Ovary (tissue), 9 donors: Measurements from ENCODE around the gene POLE4. TPM values are rescaled to one million over a fixed set of nuclear protein-coding genes. Genes with fewer than 3 reads are reported as not detected.

Experiments used
- DNase-seq, 5 donors: peaks; one replicate each; pipeline ENCODE4 v3.0.0-alpha.2; 2019 to 2020
- H3K27ac ChIP-seq, 2 donors: fragments of 200-600 bp; one replicate each; pipeline versions ENCODE4 v1.5.1 to v1.8.0; 2019 to 2022
- H3K27me3 ChIP-seq: fragments of 200-600 bp; one replicate; pipeline ENCODE4 v1.8.0; 2022
- H3K36me3 ChIP-seq: fragments of 200-600 bp; sonication (generic); one replicate; pipeline ENCODE4 v1.5.1; 2019
- H3K4me1 ChIP-seq: one replicate; pipeline ENCODE4 v1.8.1; 2013; ENCODE audit warnings: mild to moderate bottlenecking, moderate library complexity; ENCODE audit not compliant: insufficient read depth
- H3K4me3 ChIP-seq: fragments of 200-600 bp; sonication (generic); one replicate; pipeline ENCODE4 v1.5.1; 2017
- H3K9me3 ChIP-seq, 2 donors: fragments of 200-600 bp in 1 of 2; sonication (generic) in 1 of 2; one replicate each; pipeline versions ENCODE4 v1.5.1 to v1.8.1; 2013 to 2019; ENCODE audit warnings: mild to moderate bottlenecking in 1 of 2, moderate library complexity in 1 of 2
- EP300 ChIP-seq: sonication (generic); formaldehyde crosslinking; IDR thresholded peaks from one replicate; pipeline ENCODE4 v1.6.1; 2017; ENCODE audit warnings: antibody characterized with exemption
- POLR2A ChIP-seq: fragments of 450-650 bp; IDR thresholded peaks from one replicate; pipeline ENCODE4 v1.6.1; 2017; ENCODE audit warnings: antibody characterized with exemption, mild to moderate bottlenecking, moderate library complexity
- WGBS, 3 donors: extraction: QIAGEN DNeasy Blood & Tissue Kit in 1 of 3; methylation state at CpG; one replicate each; pipeline versions ENCODE4 v1.1.5 to v1.1.7; 2013 to 2017; 5-methylcytosine and 5-hydroxymethylcytosine counted together
- intact Hi-C, 4 donors: fragments of 100-400 bp; cut with DNase I; formaldehyde crosslinking; loops; one replicate each; pipeline versions ENCODE4 v1.11.0 to v1.15.1; 2022 to 2023
- polyA plus RNA-seq, 2 donors: library from polyadenylated mRNA; stranded (reverse); fragments of 200-250 nt in 1 of 2; fragments of 350-450 nt in 1 of 2; fragmentation: Illumina TruSeq in 1 of 2; extraction: RNeasy Lipid Tissue Mini Kit (QIAGEN cat#74804) in 1 of 2; gene quantifications; one replicate each; pipeline ENCODE4 v1.2.3, GENCODE V29; 2013 to 2014
- total RNA-seq, 7 donors: library from RNA; depleted of rRNA in 2 of 7; stranded (reverse); fragments of >200 nt in 2 of 7; fragmentation: NEBNext Ultra II Directional in 3 of 7; extraction: Animal tissue kit (Norgen Biotek cat#: 25700) in 3 of 7; gene quantifications; one replicate each; pipeline versions ENCODE4 v1.1.0 to v1.2.4, GENCODE V29; 2016 to 2023
- TF ChIP-seq, protein P1 (sequence below), 3 donors: fragments of 450-650 bp in 2 of 3; fragments of 200-600 bp in 1 of 3; IDR thresholded peaks; one replicate each; pipeline versions ENCODE4 v1.5.1 to v1.8.0; 2016 to 2022; ENCODE audit warnings: antibody characterized with exemption in 3 of 3, mild to moderate bottlenecking in 1 of 3
- donor health status: DM: no; HTN: no; CAD: no; lungs with moderate emphysema.
- donor health status: DM: no; HTN: no; CAD: no.
- donor health status: Bipolar disorder and iron deficiency.
- donor health status: DM: yes; HTN: yes; CAD: no.
- donor health status: DM: no; HTN: no; CAD: no.
- donor health status: DM: yes; HTN: yes; CAD: no.

The POLE4 gene
- total and polyA plus RNA-seq, 9 donors, result 30.3 to 77.1 (median 47.5) TPM

DNA sequence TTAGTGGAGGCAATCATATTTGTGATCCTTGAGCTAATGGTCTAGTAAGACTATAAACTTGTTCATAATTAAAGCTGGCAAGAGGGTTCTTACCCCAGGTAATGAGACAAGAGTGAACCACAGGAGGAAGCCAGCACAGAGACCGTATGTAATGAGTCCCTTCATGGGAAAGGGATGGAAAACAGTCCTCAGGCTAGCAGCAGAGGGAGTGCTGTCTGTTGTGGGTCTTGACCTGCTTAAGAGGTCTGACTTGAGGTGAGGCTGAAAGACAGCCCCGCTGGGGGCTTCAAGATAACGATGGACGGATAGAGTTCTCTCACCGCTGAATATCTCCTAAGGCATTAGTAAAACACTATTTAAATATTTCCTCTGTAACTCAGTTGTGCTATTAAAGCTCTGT is 16.2 kb upstream of the POLE4 start:
- Histone ChIP-seq H3K27me3 (no peaks in the 10 kb centered on the region), H3K4me3 (no peak overlapping the region), H3K4me1 (no peaks in the 10 kb centered on the region), H3K9me3 (no peaks in the 10 kb centered on the region), H3K36me3 (no peaks in the 10 kb centered on the region), H3K27ac (no peak overlapping the region)
- TF ChIP-seq EP300 (no peak), POLR2A (no peak)
- TF ChIP-seq, protein P1, sequence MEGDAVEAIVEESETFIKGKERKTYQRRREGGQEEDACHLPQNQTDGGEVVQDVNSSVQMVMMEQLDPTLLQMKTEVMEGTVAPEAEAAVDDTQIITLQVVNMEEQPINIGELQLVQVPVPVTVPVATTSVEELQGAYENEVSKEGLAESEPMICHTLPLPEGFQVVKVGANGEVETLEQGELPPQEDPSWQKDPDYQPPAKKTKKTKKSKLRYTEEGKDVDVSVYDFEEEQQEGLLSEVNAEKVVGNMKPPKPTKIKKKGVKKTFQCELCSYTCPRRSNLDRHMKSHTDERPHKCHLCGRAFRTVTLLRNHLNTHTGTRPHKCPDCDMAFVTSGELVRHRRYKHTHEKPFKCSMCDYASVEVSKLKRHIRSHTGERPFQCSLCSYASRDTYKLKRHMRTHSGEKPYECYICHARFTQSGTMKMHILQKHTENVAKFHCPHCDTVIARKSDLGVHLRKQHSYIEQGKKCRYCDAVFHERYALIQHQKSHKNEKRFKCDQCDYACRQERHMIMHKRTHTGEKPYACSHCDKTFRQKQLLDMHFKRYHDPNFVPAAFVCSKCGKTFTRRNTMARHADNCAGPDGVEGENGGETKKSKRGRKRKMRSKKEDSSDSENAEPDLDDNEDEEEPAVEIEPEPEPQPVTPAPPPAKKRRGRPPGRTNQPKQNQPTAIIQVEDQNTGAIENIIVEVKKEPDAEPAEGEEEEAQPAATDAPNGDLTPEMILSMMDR (IDR thresholded peaks at IDR 0.05), result no peak
- no peak for DNase-seq
- 72 to 80% (median 77%) methylated on average over 5 of the region's 5 CpGs for WGBS, 3 donors
- intact Hi-C loops, result no loop called here

DNA sequence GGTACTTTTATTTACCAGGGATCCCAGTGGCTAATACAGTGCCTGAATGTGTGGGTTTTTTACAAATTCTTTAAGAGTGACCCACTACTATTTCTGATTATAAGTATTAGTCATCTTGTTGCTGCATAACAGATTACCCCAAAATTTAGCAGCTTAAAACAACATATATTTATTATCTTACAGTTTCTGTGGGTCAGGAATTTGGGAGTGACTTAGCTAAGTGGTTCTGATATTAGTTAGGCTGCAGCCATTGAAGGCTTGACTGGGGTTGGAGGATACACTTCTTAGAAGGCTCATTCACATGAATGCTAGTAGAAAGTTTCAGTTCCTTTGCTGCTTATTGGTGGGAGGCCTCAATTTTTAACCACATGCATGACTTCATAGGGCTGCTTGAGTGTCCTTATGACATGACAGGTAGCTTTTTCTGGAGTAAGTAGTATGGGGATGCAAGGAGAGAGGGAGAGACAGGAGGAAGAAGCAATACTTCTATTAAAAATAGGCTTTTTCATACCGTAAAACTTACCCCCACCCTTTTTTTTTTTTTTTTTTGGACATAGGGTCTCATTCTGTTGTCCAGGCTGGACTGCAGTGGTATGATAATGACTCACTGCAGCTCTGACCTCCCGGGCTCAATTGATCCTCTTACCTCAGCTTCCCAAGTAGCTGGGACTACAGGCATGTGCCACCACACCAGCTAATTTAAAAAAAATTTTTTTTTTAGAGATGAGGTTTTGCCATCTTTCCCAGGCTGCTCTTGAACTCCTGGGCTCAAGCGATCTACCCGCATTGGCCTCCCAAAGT is 13.3 kb upstream of the POLE4 start:
- intact Hi-C loops, result no loop called here
- H3K9me3 ChIP-seq, result no peaks in the 10 kb centered on the region
- 91 to 96% (median 92%) methylated on average over 4 of the region's 4 CpGs for WGBS, 3 donors

DNA sequence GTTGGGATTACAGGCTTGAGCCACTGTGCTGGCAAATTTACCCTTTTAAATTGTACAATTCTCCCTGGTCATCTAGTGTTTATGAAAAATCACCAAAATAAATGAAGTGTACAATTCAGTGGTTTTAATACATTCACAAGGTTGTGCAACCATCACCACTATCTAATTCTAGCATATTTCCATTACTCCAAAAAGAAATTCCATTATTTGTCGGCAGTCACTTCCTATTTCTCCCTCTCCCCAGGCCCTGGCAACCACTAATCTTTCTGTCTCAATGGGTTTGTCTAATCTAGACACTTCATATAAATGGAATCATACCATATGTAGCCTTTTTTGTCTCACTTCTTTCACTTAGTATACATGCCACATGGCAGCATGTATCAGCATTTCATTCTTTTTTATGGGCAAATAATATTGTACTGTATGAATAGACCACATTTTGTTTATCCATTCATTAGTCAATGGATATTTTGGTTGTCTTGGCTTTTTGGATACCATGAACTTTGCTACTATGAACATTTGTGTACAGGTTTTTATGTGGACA is 12.6 kb upstream of the POLE4 start:
- WGBS, 3 donors, result 70 to 79% (median 74%) methylated on average over 1 of the region's 1 CpG
- Histone ChIP-seq H3K27ac (no peak overlapping the region), H3K4me3 (no peak overlapping the region), H3K4me1 (no peaks in the 10 kb centered on the region), H3K36me3 (no peaks in the 10 kb centered on the region), H3K27me3 (no peaks in the 10 kb centered on the region), H3K9me3 (no peaks in the 10 kb centered on the region)
- no peak for DNase-seq
- intact Hi-C loops, result no loop called here
- TF ChIP-seq, protein P1 (IDR thresholded peaks at IDR 0.05), result no peak
- no peak for TF ChIP-seq POLR2A
- no peak for TF ChIP-seq EP300

More for the DNA sequence above, 13.3 kb upstream of the POLE4 start:
- Histone ChIP-seq H3K4me1 (no peaks in the 10 kb centered on the region), H3K27me3 (no peaks in the 10 kb centered on the region), H3K4me3 (no peak overlapping the region), H3K27ac (no peak overlapping the region), H3K36me3 (no peaks in the 10 kb centered on the region)
- DNase-seq, result no peak
- TF ChIP-seq EP300 (no peak), POLR2A (no peak)
- TF ChIP-seq, protein P1 (IDR thresholded peaks at IDR 0.05), result no peak

DNA sequence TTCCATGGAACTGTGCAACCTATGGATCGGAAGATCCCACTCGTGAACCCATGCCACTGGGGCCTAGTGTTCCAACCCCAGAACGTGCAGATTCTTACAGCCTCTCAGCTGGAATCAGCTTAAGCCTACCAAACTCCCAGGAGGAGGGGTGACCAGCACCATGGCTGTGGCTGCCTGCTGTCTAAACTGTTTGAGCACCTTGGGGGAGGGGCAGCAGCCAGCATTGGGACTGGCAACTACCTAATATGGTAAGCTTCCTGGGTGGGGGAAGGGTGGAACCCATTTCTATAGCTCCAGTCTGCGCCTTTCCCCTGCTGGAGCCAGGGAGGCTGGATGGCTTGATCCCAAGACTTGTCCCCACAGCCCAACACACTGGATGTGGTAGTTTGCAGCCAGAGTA is 10.7 kb upstream of the POLE4 start:
- peaks cover 0 to 3% of the 10 kb centered on the region in 2 donors for H3K9me3 ChIP-seq
- H3K4me1 ChIP-seq, result no peaks in the 10 kb centered on the region
- WGBS, 3 donors, result 88 to 92% (median 89%) methylated on average over 4 of the region's 4 CpGs
- TF ChIP-seq POLR2A (no peak), EP300 (no peak)
- TF ChIP-seq, protein P1 (IDR thresholded peaks at IDR 0.05), result no peak
- H3K27me3 ChIP-seq, result no peaks in the 10 kb centered on the region
- H3K4me3 ChIP-seq, result no peak overlapping the region
- intact Hi-C loops, result no loop called here
- no peak overlapping the region for H3K27ac ChIP-seq
- DNase-seq, result no peak
- no peaks in the 10 kb centered on the region for H3K36me3 ChIP-seq
